PC-3 (cell line): ENCODE measurements around the gene SAP30BP. TPM values are rescaled to one million over a fixed set of nuclear protein-coding genes. Genes with fewer than 3 reads are reported as not detected.

Experiments
- ATAC-seq: fragments of 200-7000 bp; cut with Tn5 transposase; 2 replicates; pipeline ENCODE4 v1.9.1; 2020; ENCODE audit warnings: mild to moderate bottlenecking, moderate library complexity
- BruUV-seq: library from RNA; stranded (reverse); fragments of 400-500 nt; replicated peaks from 2 replicates; lab custom pipeline; 2021; lab: Mats Ljungman, UMichigan
- CTCF ChIA-PET: fragments of 300-600 bp; sonication (Branson Sonifier 250); formaldehyde crosslinking; loops from one replicate; lab custom pipeline; 2022; ENCODE audit warnings: antibody characterized with exemption; lab: Charles Lee
- POLR2A ChIA-PET: fragments of 300-600 bp; sonication (Branson Sonifier 250); formaldehyde crosslinking; loops from one replicate; lab custom pipeline; 2022; ENCODE audit warnings: antibody characterized with exemption; ENCODE audit not compliant: unreplicated experiment; lab: Charles Lee
- DNase-seq: peaks from one replicate; pipeline ENCODE4 v3.0.0-alpha.2; 2015
- H2AFZ ChIP-seq: fragments of 300-600 bp; sonication (generic); 2 replicates; pipeline ENCODE4 v1.6.0; 2016; ENCODE audit warnings: antibody characterized with exemption, low read length
- H3F3A ChIP-seq: fragments of 300-600 bp; sonication (generic); one replicate; pipeline ENCODE4 v1.6.0; 2017; ENCODE audit warnings: antibody characterized with exemption, low read length, control low read depth, mild to moderate bottlenecking; ENCODE audit not compliant: unreplicated experiment
- H3K27ac ChIP-seq: fragments of 300-600 bp; sonication (generic); 2 replicates; pipeline ENCODE4 v1.5.1; 2016; ENCODE audit warnings: mild to moderate bottlenecking, low read length
- H3K27me3 ChIP-seq: fragments of 300-600 bp; sonication (generic); 2 replicates; pipeline ENCODE4 v1.6.1; 2016; ENCODE audit warnings: low read length, mixed read lengths
- H3K36me3 ChIP-seq: fragments of 300-600 bp; sonication (generic); 2 replicates; pipeline ENCODE4 v1.6.1; 2016; ENCODE audit warnings: low read depth, mixed run types, low read length, mixed read lengths
- H3K4me1 ChIP-seq: fragments of 300-600 bp; sonication (generic); 2 replicates; pipeline ENCODE4 v1.5.1; 2016; ENCODE audit warnings: low read length; ENCODE audit not compliant: insufficient read depth
- H3K4me2 ChIP-seq: fragments of 300-600 bp; sonication (generic); 2 replicates; pipeline ENCODE4 v1.6.0; 2016; ENCODE audit warnings: low read length
- H3K4me3 ChIP-seq: fragments of 300-600 bp; sonication (generic); 2 replicates; pipeline ENCODE4 v1.5.1; 2016; ENCODE audit warnings: mild to moderate bottlenecking, low read length, mixed read lengths
- H3K79me2 ChIP-seq: fragments of 300-600 bp; sonication (generic); 2 replicates; pipeline ENCODE4 v1.6.1; 2017; ENCODE audit warnings: low read length, mixed read lengths
- H3K9ac ChIP-seq: fragments of 300-600 bp; sonication (generic); 2 replicates; pipeline ENCODE4 v1.6.0; 2016; ENCODE audit warnings: mild to moderate bottlenecking, low read length
- H3K9me2 ChIP-seq: fragments of 300-600 bp; sonication (generic); replicated peaks from 2 replicates; pipeline ENCODE4 v1.6.1; 2016; ENCODE audit warnings: mixed run types, low read length, mixed read lengths
- H3K9me3 ChIP-seq: fragments of 300-600 bp; sonication (generic); 2 replicates; pipeline ENCODE4 v1.6.1; 2016; ENCODE audit warnings: low read length, mixed read lengths
- H4K20me1 ChIP-seq: fragments of 300-600 bp; sonication (generic); 2 replicates; pipeline ENCODE4 v1.6.1; 2016; ENCODE audit warnings: low read length, mixed read lengths
- EZH2 ChIP-seq: fragments of 300-600 bp; sonication (generic); IDR thresholded peaks from one replicate; pipeline ENCODE4 v1.6.1; 2017; ENCODE audit warnings: antibody characterized with exemption, mild to moderate bottlenecking, low read length; ENCODE audit not compliant: unreplicated experiment
- EZH2phosphoT487 ChIP-seq: fragments of 300-600 bp; sonication (generic); IDR thresholded peaks from 2 replicates; pipeline ENCODE4 v1.6.1; 2018; ENCODE audit warnings: mild to moderate bottlenecking, antibody characterized with exemption, low read length, borderline replicate concordance
- intact Hi-C: fragments of 100-400 bp; cut with micrococcal nuclease; formaldehyde crosslinking; loops from 2 replicates; pipeline ENCODE4 v1.9.0; 2023
- total RNA-seq: library from RNA; depleted of rRNA; stranded (reverse); fragments of >200 nt; gene quantifications from 2 replicates; pipeline ENCODE4 v1.2.3, GENCODE V29; 2014
- TF ChIP-seq, protein P1 (sequence below): fragments of 300-600 bp; sonication (generic); conservative IDR thresholded peaks from 2 replicates; pipeline ENCODE4 v1.5.1; 2017; ENCODE audit warnings: antibody characterized with exemption, low read depth, mild to moderate bottlenecking, low read length

The SAP30BP gene
- total RNA-seq, 1 experiment from 2014 or later, result 97.8 TPM

DNA sequence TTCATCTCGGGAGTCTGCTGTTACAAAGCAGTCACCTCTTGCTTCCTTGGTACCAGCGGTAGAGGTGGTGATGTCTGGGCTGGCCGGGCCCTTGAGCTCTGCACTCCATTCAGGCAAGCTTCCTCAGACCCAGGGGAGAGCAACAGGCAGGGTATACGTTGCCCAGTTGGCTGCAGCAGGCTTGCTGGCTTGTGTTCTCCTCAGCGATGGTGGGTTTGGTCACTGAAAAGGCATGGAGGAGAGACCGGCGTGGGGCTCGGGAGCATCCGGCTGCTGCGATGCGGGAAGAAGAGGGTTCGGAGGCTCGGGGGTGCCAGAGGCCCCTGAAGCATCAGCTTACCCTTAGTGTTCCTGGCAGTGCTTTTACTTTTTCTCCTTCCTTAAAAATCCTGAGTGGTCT lies 25.8 kb downstream of the SAP30BP start:
- Histone ChIP-seq H3K4me3 (no peak overlapping the region), H3K27me3 (no peaks in the 10 kb centered on the region), H4K20me1 (peaks cover 4% of the 10 kb centered on the region; the same call in 1 of the 2 replicates), H2AFZ (no peak overlapping the region), H3F3A (peaks cover 5% of the 10 kb centered on the region), H3K9me2 (no peaks in the 10 kb centered on the region), H3K4me2 (peak overlapping the region; percentile 39), H3K9me3 (no peaks in the 10 kb centered on the region), H3K9ac (no peak overlapping the region), H3K36me3 (peaks cover 44% of the 10 kb centered on the region), H3K79me2 (peaks cover 82% of the 10 kb centered on the region), H3K27ac (peak overlapping the region; percentile 86), H3K4me1 (peaks cover 94% of the 10 kb centered on the region)
- TF ChIP-seq, protein P1, sequence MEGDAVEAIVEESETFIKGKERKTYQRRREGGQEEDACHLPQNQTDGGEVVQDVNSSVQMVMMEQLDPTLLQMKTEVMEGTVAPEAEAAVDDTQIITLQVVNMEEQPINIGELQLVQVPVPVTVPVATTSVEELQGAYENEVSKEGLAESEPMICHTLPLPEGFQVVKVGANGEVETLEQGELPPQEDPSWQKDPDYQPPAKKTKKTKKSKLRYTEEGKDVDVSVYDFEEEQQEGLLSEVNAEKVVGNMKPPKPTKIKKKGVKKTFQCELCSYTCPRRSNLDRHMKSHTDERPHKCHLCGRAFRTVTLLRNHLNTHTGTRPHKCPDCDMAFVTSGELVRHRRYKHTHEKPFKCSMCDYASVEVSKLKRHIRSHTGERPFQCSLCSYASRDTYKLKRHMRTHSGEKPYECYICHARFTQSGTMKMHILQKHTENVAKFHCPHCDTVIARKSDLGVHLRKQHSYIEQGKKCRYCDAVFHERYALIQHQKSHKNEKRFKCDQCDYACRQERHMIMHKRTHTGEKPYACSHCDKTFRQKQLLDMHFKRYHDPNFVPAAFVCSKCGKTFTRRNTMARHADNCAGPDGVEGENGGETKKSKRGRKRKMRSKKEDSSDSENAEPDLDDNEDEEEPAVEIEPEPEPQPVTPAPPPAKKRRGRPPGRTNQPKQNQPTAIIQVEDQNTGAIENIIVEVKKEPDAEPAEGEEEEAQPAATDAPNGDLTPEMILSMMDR, result no peak
- TF ChIP-seq EZH2 (no peak), EZH2phosphoT487 (no peak)
- TSS peak; percentile 70 for BruUV-seq
- ChIA-PET POLR2A (no interaction called here), CTCF (interaction anchor here (0.5 to 2.4 kb wide), 4 partner anchors 9 to 54 kb away, joined by 3 to 14 read pairs (median 4); no protein-coding TSS in a partner anchor)
- intact Hi-C loops, result loop anchor here (1.0 kb wide), 1 partner anchor 14 kb away; no protein-coding TSS in a partner anchor
- no peak for DNase-seq
- no peak for ATAC-seq

DNA sequence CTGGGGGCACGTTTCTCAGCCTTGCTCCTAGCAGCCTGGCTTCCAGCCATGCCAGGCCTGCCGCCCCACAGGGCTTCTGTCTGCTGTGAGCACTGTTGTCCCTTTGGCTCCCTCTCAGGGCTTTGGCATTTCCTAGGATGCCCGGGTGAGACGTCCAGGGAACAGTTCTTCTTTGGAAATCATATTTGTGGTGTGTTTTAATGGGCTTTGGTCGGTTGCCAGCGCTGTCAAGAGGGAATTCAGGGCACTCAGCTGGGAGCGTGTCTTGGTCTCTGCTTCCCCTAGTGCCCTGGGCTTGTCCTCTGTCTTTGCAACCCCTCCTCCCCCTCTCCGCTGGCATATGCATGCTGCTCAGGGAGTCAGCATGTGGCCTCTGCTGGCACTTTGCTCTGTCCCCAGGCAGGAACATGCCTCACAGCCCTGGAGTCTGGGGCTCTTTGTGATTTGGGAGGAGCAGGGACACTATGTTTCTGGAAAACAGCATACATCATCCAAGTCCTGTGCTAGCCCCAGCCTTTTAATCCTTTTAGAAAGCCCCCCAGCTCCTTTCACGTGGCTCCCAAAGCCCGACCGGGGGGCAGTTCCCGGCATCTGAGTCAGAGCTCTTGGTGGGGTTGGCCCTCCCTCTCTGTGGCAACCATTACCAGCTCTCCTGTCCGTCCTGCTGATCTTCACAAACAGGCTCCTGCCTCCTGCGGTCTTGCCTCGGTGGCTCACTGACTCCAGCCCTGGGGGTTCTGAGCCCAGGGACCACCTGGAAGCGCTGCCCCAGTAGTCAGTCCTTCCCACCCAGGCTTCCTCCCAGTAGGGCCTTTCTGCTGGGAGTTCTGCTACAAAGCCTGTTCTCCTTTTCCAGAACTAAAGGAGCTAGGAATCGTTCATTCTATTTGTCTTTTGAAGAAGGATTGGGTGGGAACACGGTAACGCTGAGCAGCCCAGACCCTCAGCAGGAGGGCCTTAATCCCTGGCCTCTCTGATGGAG lies 26.7 kb downstream of the SAP30BP start:
- TF ChIP-seq, protein P1, result peak; percentile 38; the same call in 1 of the 2 replicates
- no peak; the same call in 1 of the 2 replicates for TF ChIP-seq EZH2phosphoT487
- intact Hi-C loops, result loop anchor here (1.0 kb wide), 1 partner anchor 14 kb away; no protein-coding TSS in a partner anchor

More for the DNA sequence above, 26.7 kb downstream of the SAP30BP start:
- Histone ChIP-seq H3K9me3 (no peaks in the 10 kb centered on the region), H2AFZ (no peak overlapping the region), H3K27me3 (no peaks in the 10 kb centered on the region), H4K20me1 (peaks cover 4% of the 10 kb centered on the region; the same call in 1 of the 2 replicates), H3K27ac (peak overlapping the region; percentile 86), H3K4me3 (no peak overlapping the region), H3K9me2 (no peaks in the 10 kb centered on the region), H3K9ac (peak overlapping the region; percentile 52), H3K4me1 (peaks cover 88% of the 10 kb centered on the region), H3K4me2 (peak overlapping the region; percentile 39), H3K79me2 (peaks cover 82% of the 10 kb centered on the region), H3F3A (peaks cover 5% of the 10 kb centered on the region), H3K36me3 (peaks cover 50% of the 10 kb centered on the region)
- DNase-seq (peak; percentile 99), ATAC-seq (peak; percentile 77)
- ChIA-PET POLR2A (interaction anchor here (0.6 to 0.9 kb wide), 4 partner anchors 14 to 91 kb away, joined by 3 to 8 read pairs (median 4); partner anchors contain the start of gene UNK), CTCF (interaction anchor here (0.5 to 2.4 kb wide), 5 partner anchors 10 to 53 kb away, joined by 3 to 14 read pairs (median 4); no protein-coding TSS in a partner anchor)
- BruUV-seq, result no TSS peak
